GM12878 (cell line): ENCODE results near the gene POLR3F. TPM values are rescaled to one million over a fixed set of nuclear protein-coding genes. Genes with fewer than 3 reads are reported as not detected.

Experiments used
- ATAC-seq: fragments of 200-7000 bp; cut with Tn5 transposase; 3 replicates; pipeline ENCODE4 v1.9.1; 2020; ENCODE audit warnings: mild to moderate bottlenecking, moderate library complexity
- BruUV-seq: library from RNA; stranded (reverse); fragments of 400-500 nt; replicated peaks from 2 replicates; lab custom pipeline; 2021; lab: Mats Ljungman, UMichigan
- CTCF ChIA-PET: fragments of 300-600 bp; sonication (Branson Sonifier 250); formaldehyde crosslinking; extraction: SDS; loops from one replicate; lab custom pipeline; 2021; ENCODE audit warnings: inconsistent platforms; lab: Yijun Ruan, JAX
- POLR2A ChIA-PET: fragments of 350-600 bp; formaldehyde crosslinking; extraction: SDS; loops from one replicate; lab custom pipeline; 2021; ENCODE audit warnings: inconsistent platforms; lab: Charles Lee
- RAD21 ChIA-PET: fragments of 300-600 bp; sonication (Branson Sonifier 250); formaldehyde crosslinking; loops from one replicate; lab custom pipeline; 2023; ENCODE audit warnings: antibody characterized with exemption; ENCODE audit not compliant: unreplicated experiment; lab: Charles Lee
- SMC1A ChIA-PET: fragments of 300-600 bp; sonication (Branson Sonifier 250); formaldehyde crosslinking; loops from one replicate; lab custom pipeline; 2023; ENCODE audit not compliant: unreplicated experiment, uncharacterized antibody; lab: Charles Lee
- DNase-seq: peaks from one replicate; pipeline ENCODE4 v3.0.0-alpha.2; 2011; ENCODE audit warnings: low read depth, low spot score
- FAIRE-seq: peaks from 3 replicates; lab custom pipeline; 2011; peaks lifted over from hg19 to GRCh38; lab: Jason Lieb, UNC
- H2AFZ ChIP-seq: 2 replicates; pipeline ENCODE4 v1.6.0; 2011; ENCODE audit warnings: low read depth, low read length, control low read depth; ENCODE audit not compliant: control insufficient read depth
- H3K27ac ChIP-seq: 2 replicates; pipeline ENCODE4 v1.5.1; 2011; ENCODE audit warnings: control low read depth; ENCODE audit not compliant: control insufficient read depth, insufficient read depth
- H3K27me3 ChIP-seq, 2 experiments: replicated peaks in 1 of 2; 2 replicates each; pipeline versions ENCODE4 v1.6.0 to v1.6.1; 2011; ENCODE audit warnings: low read length in 1 of 2; ENCODE audit not compliant: control insufficient read depth in 2 of 2, insufficient read depth in 2 of 2
- H3K36me3 ChIP-seq, 2 experiments: 2 replicates each; pipeline ENCODE4 v1.5.1; 2011; ENCODE audit warnings: low read length in 1 of 2; ENCODE audit not compliant: control insufficient read depth in 2 of 2, insufficient read depth in 2 of 2
- H3K4me1 ChIP-seq: 2 replicates; pipeline ENCODE4 v1.6.1; 2011; ENCODE audit warnings: mild to moderate bottlenecking, low read length, moderate library complexity, mixed read lengths; ENCODE audit not compliant: control insufficient read depth, insufficient read depth
- H3K4me2 ChIP-seq: 2 replicates; pipeline ENCODE4 v1.6.0; 2011; ENCODE audit warnings: control low read depth; ENCODE audit not compliant: control insufficient read depth, insufficient read depth
- H3K4me3 ChIP-seq: fragments of 200-600 bp; sonication (generic); 2 replicates; pipeline ENCODE4 v1.5.1; 2016
- H3K79me2 ChIP-seq: 2 replicates; pipeline ENCODE4 v1.6.0; 2011; ENCODE audit warnings: low read length; ENCODE audit not compliant: control insufficient read depth, insufficient read depth
- H3K9ac ChIP-seq: 2 replicates; pipeline ENCODE4 v1.8.0; 2011; ENCODE audit warnings: low read length, control low read depth, mixed read lengths; ENCODE audit not compliant: control insufficient read depth, insufficient read depth
- H3K9me3 ChIP-seq: replicated peaks from 3 replicates; pipeline ENCODE4 v1.5.1; 2011; ENCODE audit warnings: mild to moderate bottlenecking, low read length; ENCODE audit not compliant: control insufficient read depth, insufficient read depth
- H4K20me1 ChIP-seq: 2 replicates; pipeline ENCODE4 v1.6.0; 2011; ENCODE audit not compliant: control insufficient read depth, insufficient read depth
- BCL11A ChIP-seq: IDR thresholded peaks from 2 replicates; pipeline ENCODE4 v1.6.1; 2011; ENCODE audit warnings: low read depth, low read length
- E4F1 ChIP-seq: fragments of 450-650 bp; IDR thresholded peaks from 2 replicates; pipeline ENCODE4 v1.6.1; 2018; ENCODE audit warnings: borderline replicate concordance, mild to moderate bottlenecking; ENCODE audit not compliant: partially characterized antibody
- NFYA ChIP-seq: IDR thresholded peaks from 2 replicates; pipeline ENCODE4 v1.6.1; 2011; ENCODE audit warnings: low read depth, mild to moderate bottlenecking, low read length, improper control_type of control experiment, borderline replicate concordance
- NRF1 ChIP-seq: conservative IDR thresholded peaks from 2 replicates; pipeline ENCODE4 v1.6.1; 2011; ENCODE audit warnings: mild to moderate bottlenecking, low read depth, low read length, improper control_type of control experiment
- PKNOX1 ChIP-seq: fragments of 450-650 bp; IDR thresholded peaks from 2 replicates; pipeline ENCODE4 v1.6.1; 2016; ENCODE audit warnings: mild to moderate bottlenecking
- PML ChIP-seq: IDR thresholded peaks from 2 replicates; pipeline ENCODE4 v1.6.1; 2012; ENCODE audit warnings: low read length, inconsistent platforms
- RAD51 ChIP-seq: fragments of 450-650 bp; IDR thresholded peaks from 2 replicates; pipeline ENCODE4 v1.6.1; 2016; ENCODE audit warnings: moderate library complexity, mild to moderate bottlenecking, inconsistent platforms
- SRF ChIP-seq, 2 experiments: IDR thresholded peaks; 2 replicates each; pipeline ENCODE4 v1.6.1; 2011; ENCODE audit warnings: low read depth in 2 of 2, low read length in 2 of 2, mild to moderate bottlenecking in 1 of 2, moderate library complexity in 1 of 2
- STAT1 ChIP-seq: fragments of 450-650 bp; conservative IDR thresholded peaks from 2 replicates; pipeline ENCODE4 v1.6.1; 2014; ENCODE audit warnings: antibody characterized with exemption, mild to moderate bottlenecking
- TBL1XR1 ChIP-seq: IDR thresholded peaks from 2 replicates; pipeline ENCODE4 v1.6.1; 2012; ENCODE audit warnings: low read depth, low read length, improper control_type of control experiment
- ZBTB40 ChIP-seq: fragments of 450-650 bp; IDR thresholded peaks from 2 replicates; pipeline ENCODE4 v1.6.1; 2016; ENCODE audit warnings: mild to moderate bottlenecking, moderate library complexity, borderline replicate concordance
- WGBS: methylation state at CpG from one replicate; pipeline ENCODE4 v1.1.6; 2016; ENCODE audit warnings: low lambda C conversion rate; ENCODE audit not compliant: insufficient replicate concordance, insufficient coverage; ENCODE audit errors: missing lambda C conversion rate; 5-methylcytosine and 5-hydroxymethylcytosine counted together
- in situ Hi-C: fragments of 300-500 bp; cut with MboI; formaldehyde crosslinking; loops from 9 replicates; pipeline ENCODE4 v1.14.3; 2018; ENCODE audit warnings: mixed read lengths
- intact Hi-C: fragments of 100-400 bp; cut with micrococcal nuclease; formaldehyde crosslinking; loops from one replicate; pipeline ENCODE4 v1.14.2; 2022; ENCODE audit not compliant: unreplicated experiment
- polyA plus RNA-seq, 11 experiments: library from polyadenylated mRNA; depleted of rRNA in 4 of 11; unstranded in 6 of 11; stranded (reverse) in 5 of 11; fragments of >200 nt; fragmentation: Nextera tagmentation in 4 of 11; fragmentation: Illumina TruSeq in 1 of 11; extraction: Ambion mirVana in 4 of 11; extraction: Trizol in 1 of 11; gene quantifications; 1 replicate in 1 of 11; 2 replicates in 10 of 11; pipeline versions ENCODE4 v1.2.1 to v1.2.3, GENCODE V29; 2011 to 2016; ENCODE audit warnings: inconsistent platforms in 2 of 11, missing spikeins in 2 of 11, low read depth in 1 of 11
- total RNA-seq, 4 experiments: library from RNA; depleted of rRNA in 3 of 4; stranded (reverse); fragments of >200 nt in 3 of 4; fragmentation: Illumina TruSeq in 1 of 4; extraction: Trizol in 1 of 4; gene quantifications; 2 replicates each; pipeline versions ENCODE4 v1.2.1 to v1.2.3, GENCODE V29; 2013 to 2021
- TF ChIP-seq, protein P1 (sequence below): fragments of 450-650 bp; IDR thresholded peaks from 2 replicates; pipeline ENCODE4 v1.6.1; 2017; ENCODE audit warnings: mild to moderate bottlenecking
- TF ChIP-seq, protein P2 (sequence below): IDR thresholded peaks from 2 replicates; pipeline ENCODE4 v1.6.1; 2012; ENCODE audit warnings: low read depth, low read length, improper control_type of control experiment

The POLR3F gene
- total and polyA plus RNA-seq, 10 of the 15 experiments (the other 5 are each of a cell fraction or from before 2014, with no cell fraction given): 8.7 to 18.1 (median 12.6) TPM

- Histone ChIP-seq H3K36me3 (no peaks in the 10 kb centered on the region), H3K27ac (no peak overlapping the region), H3K4me1 (no peaks in the 10 kb centered on the region), H3K9me3 (no peaks in the 10 kb centered on the region), H3K27me3 (no peaks in the 10 kb centered on the region), H3K4me2 (no peak overlapping the region), H3K4me3 (no peak overlapping the region), H2AFZ (no peak overlapping the region), H3K79me2 (no peaks in the 10 kb centered on the region), H3K9ac (no peak overlapping the region), H4K20me1 (no peaks in the 10 kb centered on the region)
- in situ Hi-C loops (no loop called here), intact Hi-C loops (no loop called here)
- POLR2A ChIA-PET: no interaction called here
- ATAC-seq (no peak), DNase-seq (no peak), FAIRE-seq (no peak)
- RAD21 ChIA-PET: no interaction called here
- SMC1A ChIA-PET: no interaction called here
- 63% methylated on average over 3 of the region's 3 CpGs for WGBS
- TF ChIP-seq ZBTB40: no peak
- TF ChIP-seq RAD51: no peak
- no peak for TF ChIP-seq NFYA
- TF ChIP-seq STAT1: no peak
- no peak for TF ChIP-seq NRF1
- no peak for TF ChIP-seq PML
- TF ChIP-seq PKNOX1: no peak
- TF ChIP-seq, protein P1, sequence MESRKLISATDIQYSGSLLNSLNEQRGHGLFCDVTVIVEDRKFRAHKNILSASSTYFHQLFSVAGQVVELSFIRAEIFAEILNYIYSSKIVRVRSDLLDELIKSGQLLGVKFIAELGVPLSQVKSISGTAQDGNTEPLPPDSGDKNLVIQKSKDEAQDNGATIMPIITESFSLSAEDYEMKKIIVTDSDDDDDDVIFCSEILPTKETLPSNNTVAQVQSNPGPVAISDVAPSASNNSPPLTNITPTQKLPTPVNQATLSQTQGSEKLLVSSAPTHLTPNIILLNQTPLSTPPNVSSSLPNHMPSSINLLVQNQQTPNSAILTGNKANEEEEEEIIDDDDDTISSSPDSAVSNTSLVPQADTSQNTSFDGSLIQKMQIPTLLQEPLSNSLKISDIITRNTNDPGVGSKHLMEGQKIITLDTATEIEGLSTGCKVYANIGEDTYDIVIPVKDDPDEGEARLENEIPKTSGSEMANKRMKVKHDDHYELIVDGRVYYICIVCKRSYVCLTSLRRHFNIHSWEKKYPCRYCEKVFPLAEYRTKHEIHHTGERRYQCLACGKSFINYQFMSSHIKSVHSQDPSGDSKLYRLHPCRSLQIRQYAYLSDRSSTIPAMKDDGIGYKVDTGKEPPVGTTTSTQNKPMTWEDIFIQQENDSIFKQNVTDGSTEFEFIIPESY: no peak
- TF ChIP-seq E4F1: no peak
- no peak for TF ChIP-seq BCL11A
- TF ChIP-seq TBL1XR1: no peak
- TF ChIP-seq SRF (IDR thresholded peaks at IDR 0.05; ENCODE audit: low read depth in 2 of 2, low read length in 2 of 2): no peak
- TF ChIP-seq, protein P2, sequence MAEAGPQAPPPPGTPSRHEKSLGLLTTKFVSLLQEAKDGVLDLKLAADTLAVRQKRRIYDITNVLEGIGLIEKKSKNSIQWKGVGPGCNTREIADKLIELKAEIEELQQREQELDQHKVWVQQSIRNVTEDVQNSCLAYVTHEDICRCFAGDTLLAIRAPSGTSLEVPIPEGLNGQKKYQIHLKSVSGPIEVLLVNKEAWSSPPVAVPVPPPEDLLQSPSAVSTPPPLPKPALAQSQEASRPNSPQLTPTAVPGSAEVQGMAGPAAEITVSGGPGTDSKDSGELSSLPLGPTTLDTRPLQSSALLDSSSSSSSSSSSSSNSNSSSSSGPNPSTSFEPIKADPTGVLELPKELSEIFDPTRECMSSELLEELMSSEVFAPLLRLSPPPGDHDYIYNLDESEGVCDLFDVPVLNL: no peak
- no TSS peak for BruUV-seq
- CTCF ChIA-PET: no interaction called here
Observed at GRCh38 chr20:18428490-18429173, 38.6 kb upstream of the POLR3F start.
